HUES6 (cell line): ENCODE data around the gene ANAPC5.

Source experiments
- H3K27ac ChIP-seq: 2 replicates; pipeline ENCODE4 v1.7.0; 2013; ENCODE audit warnings: low read depth, mild to moderate bottlenecking, low read length, inconsistent platforms
- H3K27me3 ChIP-seq: 2 replicates; pipeline ENCODE4 v1.6.1; 2013; ENCODE audit warnings: low read length; ENCODE audit not compliant: control insufficient read depth, insufficient read depth
- H3K36me3 ChIP-seq: 2 replicates; pipeline ENCODE4 v1.6.1; 2013; ENCODE audit warnings: low read length; ENCODE audit not compliant: control insufficient read depth, insufficient read depth
- H3K4me1 ChIP-seq: 2 replicates; pipeline ENCODE4 v1.6.1; 2013; ENCODE audit warnings: low read length; ENCODE audit not compliant: control insufficient read depth, insufficient read depth
- H3K4me3 ChIP-seq: 2 replicates; pipeline ENCODE4 v1.5.1; 2013; ENCODE audit warnings: low read depth, low read length
- H3K9ac ChIP-seq: one replicate; pipeline ENCODE4 v1.6.1; 2013; ENCODE audit warnings: mild to moderate bottlenecking, low read length
- H3K9me3 ChIP-seq: 2 replicates; pipeline ENCODE4 v1.6.1; 2013; ENCODE audit warnings: low read depth, low read length; ENCODE audit not compliant: control insufficient read depth, insufficient read depth

The ANAPC5 gene

GRCh38 chr12:121294151-121294889 lies 57.9 kb downstream of the ANAPC5 start:
- no peak overlapping the region for H3K9ac ChIP-seq
- H3K27ac ChIP-seq: no peak overlapping the region
- peaks cover 5% of the 10 kb centered on the region; the same call in 1 of the 2 replicates for H3K4me1 ChIP-seq
- no peaks in the 10 kb centered on the region for H3K27me3 ChIP-seq
- H3K4me3 ChIP-seq: no peak overlapping the region
- peaks cover 10% of the 10 kb centered on the region; the same call in 1 of the 2 replicates for H3K36me3 ChIP-seq
- no peaks in the 10 kb centered on the region for H3K9me3 ChIP-seq

- Histone ChIP-seq H3K4me1 (peaks cover 9% of the 10 kb centered on the region; the same call in 1 of the 2 replicates), H3K27me3 (no peaks in the 10 kb centered on the region), H3K9ac (no peak overlapping the region), H3K9me3 (no peaks in the 10 kb centered on the region), H3K4me3 (no peak overlapping the region), H3K36me3 (peaks cover 10% of the 10 kb centered on the region; the same call in 1 of the 2 replicates), H3K27ac (no peak overlapping the region)
Observed at GRCh38 chr12:121293603-121294002, 58.6 kb downstream of the ANAPC5 start.

GRCh38 chr12:121290410-121290809 lies 61.8 kb downstream of the ANAPC5 start:
- no peak overlapping the region for H3K27ac ChIP-seq
- H3K36me3 ChIP-seq: peaks cover 10% of the 10 kb centered on the region; the same call in 1 of the 2 replicates
- H3K4me3 ChIP-seq: no peak overlapping the region
- H3K4me1 ChIP-seq: peaks cover 20% of the 10 kb centered on the region
- H3K27me3 ChIP-seq: no peaks in the 10 kb centered on the region
- no peak overlapping the region for H3K9ac ChIP-seq
- H3K9me3 ChIP-seq: no peaks in the 10 kb centered on the region

- no peaks in the 10 kb centered on the region for H3K27me3 ChIP-seq
Observed at GRCh38 chr12:121289962-121290361, 62.2 kb downstream of the ANAPC5 start.

GRCh38 chr12:121288986-121289385 lies 63.2 kb downstream of the ANAPC5 start:
- Histone ChIP-seq H3K36me3 (peaks cover 10% of the 10 kb centered on the region; the same call in 1 of the 2 replicates), H3K9ac (no peak overlapping the region), H3K4me1 (peaks cover 17% of the 10 kb centered on the region), H3K27me3 (no peaks in the 10 kb centered on the region), H3K27ac (no peak overlapping the region), H3K4me3 (no peak overlapping the region), H3K9me3 (no peaks in the 10 kb centered on the region)

More at GRCh38 chr12:121289962-121290361, 62.2 kb downstream of the ANAPC5 start:
- Histone ChIP-seq H3K4me3 (no peak overlapping the region), H3K9ac (no peak overlapping the region), H3K4me1 (peaks cover 17% of the 10 kb centered on the region), H3K27ac (no peak overlapping the region), H3K9me3 (no peaks in the 10 kb centered on the region), H3K36me3 (peaks cover 10% of the 10 kb centered on the region; the same call in 1 of the 2 replicates)

GRCh38 chr12:121288158-121288845 lies 63.9 kb downstream of the ANAPC5 start:
- Histone ChIP-seq H3K4me1 (peaks cover 17% of the 10 kb centered on the region), H3K27ac (no peak overlapping the region), H3K4me3 (no peak overlapping the region), H3K36me3 (peaks cover 10% of the 10 kb centered on the region; the same call in 1 of the 2 replicates), H3K9ac (no peak overlapping the region), H3K27me3 (no peaks in the 10 kb centered on the region), H3K9me3 (no peaks in the 10 kb centered on the region)

- Histone ChIP-seq H3K27ac (no peak overlapping the region), H3K9ac (no peak overlapping the region), H3K4me3 (no peak overlapping the region), H3K36me3 (peaks cover 7% of the 10 kb centered on the region; the same call in 1 of the 2 replicates), H3K4me1 (peaks cover 18% of the 10 kb centered on the region), H3K9me3 (no peaks in the 10 kb centered on the region), H3K27me3 (no peaks in the 10 kb centered on the region)
Observed at GRCh38 chr12:121287267-121287954, 64.8 kb downstream of the ANAPC5 start.

GRCh38 chr12:121285856-121286255 lies 66.4 kb downstream of the ANAPC5 start:
- H3K27ac ChIP-seq: no peak overlapping the region
- 0 out of 2 replicates have a peak, but pooled peaks cover 4% of the 10 kb centered on the region for H3K36me3 ChIP-seq

GRCh38 chr12:121284551-121285390 lies 67.4 kb downstream of the ANAPC5 start:
- H3K9ac ChIP-seq: no peak overlapping the region
- H3K36me3 ChIP-seq: no peaks in the 10 kb centered on the region
- H3K9me3 ChIP-seq: no peaks in the 10 kb centered on the region
- H3K4me3 ChIP-seq: no peak overlapping the region
- H3K27ac ChIP-seq: no peak overlapping the region
- H3K4me1 ChIP-seq: peaks cover 37% of the 10 kb centered on the region
- H3K27me3 ChIP-seq: no peaks in the 10 kb centered on the region

More at GRCh38 chr12:121285856-121286255, 66.4 kb downstream of the ANAPC5 start:
- Histone ChIP-seq H3K4me1 (peaks cover 31% of the 10 kb centered on the region), H3K27me3 (no peaks in the 10 kb centered on the region), H3K9ac (no peak overlapping the region), H3K4me3 (no peak overlapping the region), H3K9me3 (no peaks in the 10 kb centered on the region)

GRCh38 chr12:121283841-121284240 lies 68.4 kb downstream of the ANAPC5 start:
- H3K27me3 ChIP-seq: no peaks in the 10 kb centered on the region
- H3K9me3 ChIP-seq: no peaks in the 10 kb centered on the region
- no peak overlapping the region for H3K27ac ChIP-seq
- peaks cover 36% of the 10 kb centered on the region for H3K4me1 ChIP-seq
- H3K36me3 ChIP-seq: no peaks in the 10 kb centered on the region
- no peak overlapping the region for H3K4me3 ChIP-seq
- H3K9ac ChIP-seq: no peak overlapping the region
